NCI-H2227 treated with DMSO at 0.1 percent for 48 hours (cell line): ENCODE measurements around the gene AGXT2.
"Not testable (repeated sequence)": the region's sequence is repeated elsewhere in the genome, so short reads cannot be mapped to it uniquely, and the experiment has no call there.

Source experiments
- DNase-seq: peaks from one replicate; lab custom pipeline; 2025; lab: John Stamatoyannopoulos, UW

AGXT2 gene

GRCh38 chr5:35052838-35053237 lies 5.1 kb upstream of the AGXT2 start:
- DNase-seq = no peak

GRCh38 chr5:35050541-35051126 lies 2.9 kb upstream of the AGXT2 start:
- no peak for DNase-seq

GRCh38 chr5:35048910-35049309 lies 1.2 kb upstream of the AGXT2 start:
- no peak for DNase-seq

GRCh38 chr5:35046774-35047173 lies 975 bp downstream of the AGXT2 start:
- DNase-seq = no peak

GRCh38 chr5:35045280-35045679 lies 2.5 kb downstream of the AGXT2 start:
- DNase-seq = no peak

- DNase-seq = no peak
Measured at GRCh38 chr5:35044649-35045048, 3.1 kb downstream of the AGXT2 start.

GRCh38 chr5:35042781-35043180 lies 5.0 kb downstream of the AGXT2 start:
- DNase-seq = no peak

GRCh38 chr5:35041261-35041660 lies 6.5 kb downstream of the AGXT2 start:
- DNase-seq = no peak

GRCh38 chr5:35038891-35039290 lies 8.9 kb downstream of the AGXT2 start:
- no peak for DNase-seq

GRCh38 chr5:35036536-35036935 lies 11.2 kb downstream of the AGXT2 start:
- DNase-seq = no peak

GRCh38 chr5:35035929-35036328 lies 11.8 kb downstream of the AGXT2 start:
- DNase-seq = not testable (repeated sequence)

GRCh38 chr5:35035271-35035670 lies 12.5 kb downstream of the AGXT2 start:
- no peak for DNase-seq

- no peak for DNase-seq
Measured at GRCh38 chr5:35032356-35032755, 15.4 kb downstream of the AGXT2 start.

GRCh38 chr5:35031276-35031675 lies 16.5 kb downstream of the AGXT2 start:
- DNase-seq = no peak

GRCh38 chr5:35030426-35031100 lies 17.2 kb downstream of the AGXT2 start:
- no peak for DNase-seq

- DNase-seq = no peak
Measured at GRCh38 chr5:35029333-35029732, 18.4 kb downstream of the AGXT2 start.

- DNase-seq = no peak
Measured at GRCh38 chr5:35026941-35027340, 20.8 kb downstream of the AGXT2 start.

- DNase-seq = no peak
Measured at GRCh38 chr5:35026280-35026840, 21.4 kb downstream of the AGXT2 start.

GRCh38 chr5:35024911-35025510 lies 22.7 kb downstream of the AGXT2 start:
- DNase-seq = no peak

GRCh38 chr5:35023391-35024178 lies 24.2 kb downstream of the AGXT2 start:
- DNase-seq = no peak

GRCh38 chr5:35016174-35017051 lies 31.3 kb downstream of the AGXT2 start:
- no peak for DNase-seq
